KOPT-K1 (cell line): ENCODE measurements around the gene HMGXB4.

Experiments
- H3K27ac ChIP-seq: fragments of 200-600 bp; sonication (generic); 2 replicates; pipeline ENCODE4 v1.5.1; 2016; ENCODE audit warnings: antibody characterized with exemption, mild to moderate bottlenecking, low read depth, low read length; ENCODE audit not compliant: poor library complexity, severe bottlenecking
- H3K36me3 ChIP-seq: fragments of 200-600 bp; sonication (generic); 2 replicates; pipeline ENCODE4 v1.5.1; 2017; ENCODE audit warnings: antibody characterized with exemption, mild to moderate bottlenecking, low read length, moderate library complexity; ENCODE audit not compliant: insufficient read depth
- H3K9me3 ChIP-seq: fragments of 200-600 bp; sonication (generic); 2 replicates; pipeline ENCODE4 v1.5.1; 2017; ENCODE audit warnings: antibody characterized with exemption, low read length, mild to moderate bottlenecking; ENCODE audit not compliant: insufficient read depth, poor library complexity, severe bottlenecking

The HMGXB4 gene

GRCh38 chr22:35341090-35341874 lies 84.0 kb downstream of the HMGXB4 start:
- Histone ChIP-seq H3K36me3 (peaks cover 29% of the 10 kb centered on the region), H3K9me3 (no peaks in the 10 kb centered on the region), H3K27ac (no peak overlapping the region)

DNA sequence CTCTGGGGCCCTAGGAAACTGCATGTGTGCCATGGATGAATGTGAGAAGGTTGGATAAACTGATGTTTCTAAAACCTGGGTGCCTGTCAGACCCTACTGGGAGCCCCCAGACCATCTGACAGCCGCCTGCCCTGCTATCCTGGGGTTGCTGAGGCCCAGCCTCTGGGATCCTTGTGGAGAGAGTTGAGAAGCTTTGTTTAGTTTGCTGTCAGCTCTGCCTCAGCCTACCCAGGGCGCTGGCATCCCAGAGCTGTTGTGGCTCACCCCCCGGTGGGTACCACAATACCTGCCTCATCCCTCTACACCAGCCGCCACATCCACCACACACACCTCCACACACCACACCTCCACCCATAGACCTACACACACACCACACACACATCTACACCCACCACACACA lies 85.1 kb downstream of the HMGXB4 start:
- Histone ChIP-seq H3K9me3 (no peaks in the 10 kb centered on the region), H3K36me3 (peaks cover 24% of the 10 kb centered on the region; the same call in 1 of the 2 replicates), H3K27ac (no peak overlapping the region)

GRCh38 chr22:35343664-35344550 lies 86.6 kb downstream of the HMGXB4 start:
- no peak overlapping the region for H3K27ac ChIP-seq
- H3K9me3 ChIP-seq: no peaks in the 10 kb centered on the region
- peaks cover 19% of the 10 kb centered on the region; the same call in 1 of the 2 replicates for H3K36me3 ChIP-seq

DNA sequence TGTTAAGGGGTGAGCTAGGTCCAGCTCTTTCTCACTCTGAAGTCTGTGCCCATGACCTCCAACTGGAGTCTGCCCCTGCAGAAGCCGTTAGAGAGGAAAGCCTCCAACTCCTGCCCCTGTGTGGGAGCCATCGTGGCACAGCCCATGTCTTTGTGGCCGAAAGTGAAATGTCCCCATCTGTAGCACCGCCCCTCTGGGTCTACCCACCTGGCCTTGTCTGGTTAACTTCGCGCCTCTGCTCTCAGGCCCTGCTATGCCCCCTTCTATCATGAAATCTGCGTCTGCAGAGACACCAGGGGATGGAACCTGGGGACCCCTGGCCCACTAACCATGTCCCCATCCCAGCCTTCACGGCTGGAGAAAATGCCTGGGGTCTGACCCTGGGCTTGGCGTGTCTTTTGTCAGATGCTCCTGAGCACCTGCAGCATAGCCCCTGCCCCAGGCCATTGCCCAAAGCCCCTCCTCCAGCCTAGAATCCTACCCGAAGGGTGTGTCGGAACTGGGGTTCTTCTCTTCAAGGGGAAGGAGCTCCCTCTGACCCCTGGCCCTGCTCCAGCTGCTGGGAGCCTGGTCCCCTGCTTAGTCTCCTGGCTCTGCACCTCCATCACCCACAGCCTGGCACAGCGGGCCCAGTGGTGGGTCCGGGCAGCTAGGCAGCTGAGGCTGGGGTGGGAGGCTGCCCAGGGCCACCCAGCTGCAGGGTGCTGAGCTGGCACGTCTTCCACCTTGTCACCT lies 87.8 kb downstream of the HMGXB4 start:
- Histone ChIP-seq H3K27ac (no peak overlapping the region), H3K9me3 (no peaks in the 10 kb centered on the region), H3K36me3 (peaks cover 18% of the 10 kb centered on the region; the same call in 1 of the 2 replicates)
